K562 (cell line): ENCODE results near the gene ZEB2. TPM values are rescaled to one million over a fixed set of nuclear protein-coding genes. Genes with fewer than 3 reads are reported as not detected.

ENCODE experiments used
- CBX1 ChIP-seq: sonication (generic); IDR thresholded peaks from 2 replicates; pipeline ENCODE4 v1.6.1; 2016; ENCODE audit warnings: antibody characterized with exemption, low read depth, mild to moderate bottlenecking
- CEBPZ ChIP-seq: fragments of 150-350 bp; IDR thresholded peaks from 2 replicates; pipeline ENCODE4 v1.6.1; 2014; ENCODE audit warnings: low read depth, mild to moderate bottlenecking, low read length, borderline replicate concordance
- FOXP1 ChIP-seq: sonication (generic); formaldehyde crosslinking; IDR thresholded peaks from 2 replicates; pipeline ENCODE4 v1.8.0; 2022; ENCODE audit warnings: mild to moderate bottlenecking, missing genetic modification reagents
- GTF2B ChIP-seq: IDR thresholded peaks from 2 replicates; pipeline ENCODE4 v1.6.1; 2011; ENCODE audit not compliant: insufficient read length; ENCODE audit errors: extremely low read depth
- HBP1 ChIP-seq: fragments of 450-650 bp; formaldehyde crosslinking; IDR thresholded peaks from 2 replicates; pipeline ENCODE4 v1.4.0; 2022; ENCODE audit warnings: missing genetic modification characterization
- JUND ChIP-seq, 2 experiments: IDR thresholded peaks; 2 replicates in 1 of 2; 3 replicates in 1 of 2; pipeline ENCODE4 v1.6.1; 2011; ENCODE audit warnings: borderline replicate concordance in 2 of 2, low read depth in 2 of 2, low read length in 2 of 2, improper control_type of control experiment in 1 of 2, missing biosample characterization in 1 of 2, missing genetic modification characterization in 1 of 2, missing genetic modification reagents in 1 of 2
- MAFK ChIP-seq: IDR thresholded peaks from 2 replicates; pipeline ENCODE4 v1.6.1; 2011; ENCODE audit warnings: low read length, improper control_type of control experiment
- NONO ChIP-seq, 2 experiments: fragments of 200-400 bp in 1 of 2; fragments of 450-650 bp in 1 of 2; formaldehyde crosslinking in 1 of 2; IDR thresholded peaks; 2 replicates each; pipeline ENCODE4 v1.6.1; 2017; ENCODE audit warnings: low read depth in 2 of 2, mild to moderate bottlenecking in 2 of 2, moderate library complexity in 2 of 2, low read length in 1 of 2
- PHF8 ChIP-seq: fragments of 200-600 bp; sonication (generic); IDR thresholded peaks from 2 replicates; pipeline ENCODE4 v1.6.1; 2012; ENCODE audit warnings: mixed run types, mild to moderate bottlenecking, inconsistent platforms, low read length, moderate library complexity, borderline replicate concordance
- PHTF2 ChIP-seq: fragments of 250-450 bp; sonication (Bioruptor Pico); IDR thresholded peaks from 2 replicates; pipeline ENCODE4 v1.5.0; 2021; ENCODE audit warnings: mild to moderate bottlenecking
- POLR2AphosphoS2 ChIP-seq: IDR thresholded peaks from 2 replicates; pipeline ENCODE4 v1.6.1; 2012; ENCODE audit warnings: low read length, improper control_type of control experiment
- PURB ChIP-seq: sonication (generic); formaldehyde crosslinking; IDR thresholded peaks from 2 replicates; pipeline ENCODE4 v1.9.0; 2021; ENCODE audit warnings: low read depth, mild to moderate bottlenecking, missing genetic modification reagents
- SAP30 ChIP-seq: fragments of 200-600 bp; sonication (generic); IDR thresholded peaks from 2 replicates; pipeline ENCODE4 v1.6.1; 2012; ENCODE audit warnings: borderline replicate concordance, low read depth, mild to moderate bottlenecking, moderate library complexity, low read length, control low read depth, inconsistent platforms; ENCODE audit not compliant: insufficient read depth, poor library complexity, severe bottlenecking
- SETDB1 ChIP-seq: IDR thresholded peaks from one replicate; pipeline ENCODE4 v1.6.1; 2012; ENCODE audit warnings: low read length, control low read depth, inconsistent platforms
- SLC30A9 ChIP-seq: fragments of 250-450 bp; sonication (Bioruptor Pico); IDR thresholded peaks from 2 replicates; pipeline ENCODE4 v1.8.0; 2022; ENCODE audit warnings: mild to moderate bottlenecking, moderate library complexity
- ZEB2 ChIP-seq: fragments of 450-650 bp; IDR thresholded peaks from 2 replicates; pipeline ENCODE4 v1.6.1; 2016
- ZNF146 ChIP-seq: IDR thresholded peaks from one replicate; pipeline ENCODE4 v1.6.1; 2018; ENCODE audit warnings: missing compliant biosample characterization; ENCODE audit not compliant: unreplicated experiment
- ZNF23 ChIP-seq: fragments of 250-450 bp; sonication (Bioruptor Pico); IDR thresholded peaks from 2 replicates; pipeline ENCODE4 v1.4.0; 2020; ENCODE audit warnings: mild to moderate bottlenecking
- ZNF316 ChIP-seq: fragments of 450-650 bp; IDR thresholded peaks from 2 replicates; pipeline ENCODE4 v1.6.1; 2016
- ZNF57 ChIP-seq: fragments of 450-650 bp; formaldehyde crosslinking; IDR thresholded peaks from 2 replicates; pipeline ENCODE4 v1.4.0; 2020; ENCODE audit warnings: mild to moderate bottlenecking, moderate library complexity
- polyA plus RNA-seq, 8 experiments: library from polyadenylated mRNA; depleted of rRNA in 4 of 8; stranded (reverse) in 5 of 8; unstranded in 3 of 8; fragments of >200 nt; fragmentation: Nextera tagmentation in 2 of 8; fragmentation: Illumina TruSeq in 1 of 8; extraction: Ambion mirVana in 2 of 8; extraction: Trizol in 1 of 8; gene quantifications; 2 replicates each; pipeline versions ENCODE4 v1.2.1 to v1.2.3, GENCODE V29; 2011 to 2014; ENCODE audit warnings: inconsistent platforms in 1 of 8, missing spikeins in 1 of 8
- total RNA-seq, 7 experiments: library from RNA; depleted of rRNA in 6 of 7; stranded (reverse); fragments of >200 nt in 6 of 7; fragmentation: Illumina TruSeq in 2 of 7; extraction: Trizol in 2 of 7; gene quantifications; 2 replicates each; pipeline versions ENCODE4 v1.2.1 to v1.2.3, GENCODE V29; 2011 to 2021; ENCODE audit warnings: low replicate concordance in 1 of 7
- TF ChIP-seq, protein P1 (sequence below): sonication (generic); formaldehyde crosslinking; IDR thresholded peaks from 2 replicates; pipeline ENCODE4 v1.8.1; 2023; ENCODE audit warnings: mild to moderate bottlenecking, missing genetic modification reagents

Gene ZEB2
- total and polyA plus RNA-seq, 9 of the 15 experiments (the other 6 are each of a cell fraction or from before 2014, with no cell fraction given): 15.1 to 113 (median 72.3) TPM

DNA sequence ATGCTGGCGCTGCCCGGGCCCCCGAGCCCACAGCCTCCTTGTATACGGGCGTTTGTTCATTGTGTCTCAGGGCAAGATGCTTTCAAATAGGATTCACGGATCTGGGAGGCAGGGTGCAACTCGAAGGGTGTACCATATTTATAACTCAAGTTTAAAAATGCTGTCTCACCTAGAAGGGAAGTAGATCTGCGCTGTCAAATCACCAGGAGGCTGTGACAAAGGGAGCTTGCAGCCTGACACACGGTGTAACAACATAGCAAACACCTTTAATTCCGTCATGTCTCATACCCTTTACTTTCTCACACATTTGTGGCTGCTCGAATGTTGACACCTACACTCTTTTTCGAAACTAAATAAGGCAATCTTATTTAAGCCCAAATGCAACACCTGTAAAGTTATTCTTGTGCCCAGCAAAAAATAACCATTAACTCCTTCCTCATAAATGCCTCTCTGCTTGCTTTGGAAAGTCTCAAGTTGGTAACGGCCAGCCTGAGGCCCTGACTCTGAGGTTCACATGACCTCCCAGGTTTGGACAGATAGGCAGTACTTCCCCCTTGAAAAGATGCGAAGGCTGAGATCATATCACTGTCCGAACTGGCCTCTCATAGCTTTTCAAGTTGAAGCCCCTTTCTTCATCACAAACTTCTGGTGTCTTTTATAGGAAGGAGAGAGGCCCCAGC lies 11.6 kb downstream of the ZEB2 start (continued):
- TF ChIP-seq PHTF2 (CRISPR knock-in tag) (peak; percentile 6; the same call in 1 of the 2 replicates), ZEB2 (no peak), POLR2AphosphoS2 (no peak), SLC30A9 (CRISPR knock-in tag) (no peak), GTF2B (no peak), SETDB1 (no peak), CBX1 (no peak), ZNF57 (no peak), ZNF146 (CRISPR knock-in tag) (no peak), ZNF316 (peak; percentile 56), PHF8 (no peak), MAFK (peak; percentile 44; the same call in 1 of the 2 replicates), HBP1 (CRISPR knock-in tag) (no peak), NONO (IDR thresholded peaks at IDR 0.05; ENCODE audit: low read depth in 2 of 2, low read length in 1 of 2) (no peak), ZNF23 (CRISPR knock-in tag) (no peak), SAP30 (peak; percentile 33), JUND (IDR thresholded peaks at IDR 0.05; ENCODE audit: borderline replicate concordance, low read depth, low read length) (no peak), JUND (tag; IDR thresholded peaks at IDR 0.05; ENCODE audit: borderline replicate concordance, low read depth, low read length) (peak; percentile 17; the same call in 1 of the 3 replicates), CEBPZ (no peak), FOXP1 (CRISPR knock-in tag) (no peak), PURB (CRISPR knock-in tag) (no peak)
- TF ChIP-seq, protein P1, sequence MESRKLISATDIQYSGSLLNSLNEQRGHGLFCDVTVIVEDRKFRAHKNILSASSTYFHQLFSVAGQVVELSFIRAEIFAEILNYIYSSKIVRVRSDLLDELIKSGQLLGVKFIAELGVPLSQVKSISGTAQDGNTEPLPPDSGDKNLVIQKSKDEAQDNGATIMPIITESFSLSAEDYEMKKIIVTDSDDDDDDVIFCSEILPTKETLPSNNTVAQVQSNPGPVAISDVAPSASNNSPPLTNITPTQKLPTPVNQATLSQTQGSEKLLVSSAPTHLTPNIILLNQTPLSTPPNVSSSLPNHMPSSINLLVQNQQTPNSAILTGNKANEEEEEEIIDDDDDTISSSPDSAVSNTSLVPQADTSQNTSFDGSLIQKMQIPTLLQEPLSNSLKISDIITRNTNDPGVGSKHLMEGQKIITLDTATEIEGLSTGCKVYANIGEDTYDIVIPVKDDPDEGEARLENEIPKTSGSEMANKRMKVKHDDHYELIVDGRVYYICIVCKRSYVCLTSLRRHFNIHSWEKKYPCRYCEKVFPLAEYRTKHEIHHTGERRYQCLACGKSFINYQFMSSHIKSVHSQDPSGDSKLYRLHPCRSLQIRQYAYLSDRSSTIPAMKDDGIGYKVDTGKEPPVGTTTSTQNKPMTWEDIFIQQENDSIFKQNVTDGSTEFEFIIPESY (CRISPR knock-in tag): no peak
